ENCODE results near the gene HCRTR1.

The HCRTR1 gene

GRCh38 chr1:31598980-31599379 lies 18.5 kb upstream of the HCRTR1 start:
- Histone ChIP-seq H3K9ac (ENCODE audit: low read depth, low read length, poor library complexity) (no peak overlapping the region), H3K9me3 (replicated peaks in 1 of 2; ENCODE audit: control insufficient read depth in 2 of 2, insufficient read depth in 1 of 2, low read depth in 1 of 2, low read length in 2 of 2) (no peaks in the 10 kb centered on the region), H3K27ac (replicated peaks; ENCODE audit: low read length) (no peak overlapping the region), H2AFZ (ENCODE audit: low read length) (no peak overlapping the region), H4K8ac (ENCODE audit: low read depth, low read length) (no peak overlapping the region), H2BK5ac (ENCODE audit: low read length) (no peak overlapping the region), H3K18ac (ENCODE audit: low read length) (no peak overlapping the region), H2BK120ac (ENCODE audit: low read depth, low read length) (no peak overlapping the region), H3K79me1 (ENCODE audit: low read depth, low read length) (no peaks in the 10 kb centered on the region), H3K4me1 (ENCODE audit: control insufficient read depth in 2 of 2, insufficient read depth in 1 of 2, low read depth in 1 of 2, low read length in 2 of 2) (no peaks in the 10 kb centered on the region), H3K27me3 (ENCODE audit: control insufficient read depth in 3 of 3, insufficient read depth in 3 of 3, low read depth in 1 of 3, low read length in 3 of 3) (peaks cover 0 to 25% (median 0%) of the 10 kb centered on the region in 3 experiments), H3K36me3 (replicated peaks in 1 of 2; ENCODE audit: control insufficient read depth in 2 of 2, insufficient read depth in 2 of 2, low read length in 2 of 2) (no peaks in the 10 kb centered on the region), H2AK5ac (ENCODE audit: low read depth, low read length) (no peak overlapping the region), H3K4me2 (ENCODE audit: insufficient read depth, low read length, poor library complexity, severe bottlenecking) (no peak overlapping the region), H3K4ac (ENCODE audit: low read length) (no peak overlapping the region), H3K23ac (ENCODE audit: low read depth, low read length, poor library complexity) (no peak overlapping the region), H3K14ac (ENCODE audit: low read length) (no peak overlapping the region), H2BK15ac (ENCODE audit: low read length) (no peak overlapping the region), H2BK12ac (ENCODE audit: low read length) (no peak overlapping the region), H4K91ac (ENCODE audit: low read depth, low read length, poor library complexity) (no peak overlapping the region), H3K4me3 (ENCODE audit: low read length in 2 of 2) (no peak overlapping the region)
- WGBS, 2 donors (ENCODE audit: extremely low coverage in 2 of 2, insufficient read length in 2 of 2, insufficient replicate concordance in 1 of 2): no CpG with 5 or more reads among the region's 7 CpGs
- DNase-seq (ENCODE audit: low spot score): no peak

GRCh38 chr1:31600641-31601040 lies 16.8 kb upstream of the HCRTR1 start:
- H2BK120ac ChIP-seq (ENCODE audit: low read depth, low read length): no peak overlapping the region

GRCh38 chr1:31602081-31602480 lies 15.4 kb upstream of the HCRTR1 start:
- Histone ChIP-seq H4K91ac (ENCODE audit: low read depth, low read length, poor library complexity) (no peak overlapping the region), H2AFZ (ENCODE audit: low read length) (no peak overlapping the region), H3K9me3 (replicated peaks in 1 of 2; ENCODE audit: control insufficient read depth in 2 of 2, insufficient read depth in 1 of 2, low read depth in 1 of 2, low read length in 2 of 2) (no peaks in the 10 kb centered on the region), H3K4me2 (ENCODE audit: insufficient read depth, low read length, poor library complexity, severe bottlenecking) (no peak overlapping the region), H3K4ac (ENCODE audit: low read length) (no peak overlapping the region), H2BK15ac (ENCODE audit: low read length) (no peak overlapping the region), H2BK5ac (ENCODE audit: low read length) (no peak overlapping the region), H3K9ac (ENCODE audit: low read depth, low read length, poor library complexity) (no peak overlapping the region), H4K8ac (ENCODE audit: low read depth, low read length) (no peak overlapping the region), H2BK120ac (ENCODE audit: low read depth, low read length) (no peak overlapping the region), H3K4me3 (ENCODE audit: low read length in 2 of 2) (no peak overlapping the region), H2BK12ac (ENCODE audit: low read length) (no peak overlapping the region), H3K23ac (ENCODE audit: low read depth, low read length, poor library complexity) (no peak overlapping the region), H3K36me3 (replicated peaks in 1 of 2; ENCODE audit: control insufficient read depth in 2 of 2, insufficient read depth in 2 of 2, low read length in 2 of 2) (no peaks in the 10 kb centered on the region), H2AK5ac (ENCODE audit: low read depth, low read length) (no peak overlapping the region), H3K18ac (ENCODE audit: low read length) (no peak overlapping the region), H3K4me1 (ENCODE audit: control insufficient read depth in 2 of 2, insufficient read depth in 1 of 2, low read depth in 1 of 2, low read length in 2 of 2) (no peaks in the 10 kb centered on the region), H3K27ac (replicated peaks; ENCODE audit: low read length) (no peak overlapping the region), H3K14ac (ENCODE audit: low read length) (no peak overlapping the region), H3K27me3 (ENCODE audit: control insufficient read depth in 3 of 3, insufficient read depth in 3 of 3, low read depth in 1 of 3, low read length in 3 of 3) (peaks cover 0 to 10% (median 0%) of the 10 kb centered on the region in 3 experiments), H3K79me1 (ENCODE audit: low read depth, low read length) (no peaks in the 10 kb centered on the region)
- DNase-seq (ENCODE audit: low spot score): no peak
- no CpG with 5 or more reads among the region's 2 CpGs for WGBS, 2 donors (ENCODE audit: extremely low coverage in 2 of 2, insufficient read length in 2 of 2, insufficient replicate concordance in 1 of 2)

More at GRCh38 chr1:31600641-31601040, 16.8 kb upstream of the HCRTR1 start:
- Histone ChIP-seq H4K91ac (ENCODE audit: low read depth, low read length, poor library complexity) (no peak overlapping the region), H2AK5ac (ENCODE audit: low read depth, low read length) (no peak overlapping the region), H3K18ac (ENCODE audit: low read length) (no peak overlapping the region), H4K8ac (ENCODE audit: low read depth, low read length) (no peak overlapping the region), H3K9ac (ENCODE audit: low read depth, low read length, poor library complexity) (no peak overlapping the region), H3K4me2 (ENCODE audit: insufficient read depth, low read length, poor library complexity, severe bottlenecking) (no peak overlapping the region), H3K36me3 (replicated peaks in 1 of 2; ENCODE audit: control insufficient read depth in 2 of 2, insufficient read depth in 2 of 2, low read length in 2 of 2) (no peaks in the 10 kb centered on the region), H3K27me3 (ENCODE audit: control insufficient read depth in 3 of 3, insufficient read depth in 3 of 3, low read depth in 1 of 3, low read length in 3 of 3) (peaks cover 0 to 22% (median 0%) of the 10 kb centered on the region in 3 experiments), H2BK12ac (ENCODE audit: low read length) (no peak overlapping the region), H3K4me1 (ENCODE audit: control insufficient read depth in 2 of 2, insufficient read depth in 1 of 2, low read depth in 1 of 2, low read length in 2 of 2) (no peaks in the 10 kb centered on the region), H3K4ac (ENCODE audit: low read length) (no peak overlapping the region), H3K9me3 (replicated peaks in 1 of 2; ENCODE audit: control insufficient read depth in 2 of 2, insufficient read depth in 1 of 2, low read depth in 1 of 2, low read length in 2 of 2) (no peaks in the 10 kb centered on the region), H3K23ac (ENCODE audit: low read depth, low read length, poor library complexity) (no peak overlapping the region), H3K4me3 (ENCODE audit: low read length in 2 of 2) (no peak overlapping the region), H2BK5ac (ENCODE audit: low read length) (no peak overlapping the region), H3K27ac (replicated peaks; ENCODE audit: low read length) (no peak overlapping the region), H2AFZ (ENCODE audit: low read length) (no peak overlapping the region), H2BK15ac (ENCODE audit: low read length) (no peak overlapping the region), H3K79me1 (ENCODE audit: low read depth, low read length) (no peaks in the 10 kb centered on the region), H3K14ac (ENCODE audit: low read length) (no peak overlapping the region)
- WGBS, 2 donors (ENCODE audit: extremely low coverage in 2 of 2, insufficient read length in 2 of 2, insufficient replicate concordance in 1 of 2): no CpG with 5 or more reads among the region's 2 CpGs
- DNase-seq (ENCODE audit: low spot score): no peak

- no peak overlapping the region for H3K18ac ChIP-seq (ENCODE audit: low read length)
- no peak overlapping the region for H3K27ac ChIP-seq (replicated peaks; ENCODE audit: low read length)
- no peak overlapping the region for H4K91ac ChIP-seq (ENCODE audit: low read depth, low read length, poor library complexity)
- no peak overlapping the region for H3K4me3 ChIP-seq (ENCODE audit: low read length in 2 of 2)
- no peak overlapping the region for H2AK5ac ChIP-seq (ENCODE audit: low read depth, low read length)
- no peak overlapping the region for H2BK120ac ChIP-seq (ENCODE audit: low read depth, low read length)
- H3K27me3 ChIP-seq (ENCODE audit: control insufficient read depth in 3 of 3, insufficient read depth in 3 of 3, low read depth in 1 of 3, low read length in 3 of 3): peaks cover 0 to 10% (median 0%) of the 10 kb centered on the region in 3 experiments
- H3K14ac ChIP-seq (ENCODE audit: low read length): no peak overlapping the region
- H3K23ac ChIP-seq (ENCODE audit: low read depth, low read length, poor library complexity): no peak overlapping the region
- WGBS, 2 donors (ENCODE audit: extremely low coverage in 2 of 2, insufficient read length in 2 of 2, insufficient replicate concordance in 1 of 2): no CpG with 5 or more reads among the region's 4 CpGs
- no peak for DNase-seq (ENCODE audit: low spot score)
- H4K8ac ChIP-seq (ENCODE audit: low read depth, low read length): no peak overlapping the region
- no peaks in the 10 kb centered on the region for H3K9me3 ChIP-seq (replicated peaks in 1 of 2; ENCODE audit: control insufficient read depth in 2 of 2, insufficient read depth in 1 of 2, low read depth in 1 of 2, low read length in 2 of 2)
- no peak overlapping the region for H3K4ac ChIP-seq (ENCODE audit: low read length)
- no peak overlapping the region for H2AFZ ChIP-seq (ENCODE audit: low read length)
- H3K4me2 ChIP-seq (ENCODE audit: insufficient read depth, low read length, poor library complexity, severe bottlenecking): no peak overlapping the region
- no peak overlapping the region for H3K9ac ChIP-seq (ENCODE audit: low read depth, low read length, poor library complexity)
- no peaks in the 10 kb centered on the region for H3K4me1 ChIP-seq (ENCODE audit: control insufficient read depth in 2 of 2, insufficient read depth in 1 of 2, low read depth in 1 of 2, low read length in 2 of 2)
- H2BK15ac ChIP-seq (ENCODE audit: low read length): no peak overlapping the region
- no peaks in the 10 kb centered on the region for H3K79me1 ChIP-seq (ENCODE audit: low read depth, low read length)
- no peak overlapping the region for H2BK5ac ChIP-seq (ENCODE audit: low read length)
- H2BK12ac ChIP-seq (ENCODE audit: low read length): no peak overlapping the region
- H3K36me3 ChIP-seq (replicated peaks in 1 of 2; ENCODE audit: control insufficient read depth in 2 of 2, insufficient read depth in 2 of 2, low read length in 2 of 2): no peaks in the 10 kb centered on the region
These were observed 11.5 kb upstream of the HCRTR1 start for GRCh38 chr1:31605908-31606427.

Data from neuronal stem cell (in vitro differentiated cells).